Measurements from ENCODE around the gene WDR90. TPM values are rescaled to one million over a fixed set of nuclear protein-coding genes. Genes with fewer than 3 reads are reported as not detected.
A peak's percentile ranks its signal among the peaks of the same experiment; 100 is the strongest.

The WDR90 gene
- total RNA-seq, 1 donor from 2014 or later = 23.2 TPM

- Histone ChIP-seq H3K27ac (no peak overlapping the region), H3K27me3 (peaks cover 66% of the 10 kb centered on the region)
Measured at GRCh38 chr16:695355-696089, 46.4 kb downstream of the WDR90 start.

GRCh38 chr16:698911-699671 is 49.9 kb downstream of the WDR90 start:
- intact Hi-C loops (cut with DNase I) = no loop called here
- Histone ChIP-seq H3K27ac (no peak overlapping the region), H3K9me3 (no peaks in the 10 kb centered on the region), H3K4me3 (no peak overlapping the region), H3K27me3 (peaks cover 83% of the 10 kb centered on the region), H3K36me3 (no peaks in the 10 kb centered on the region), H3K4me1 (peaks cover 6% of the 10 kb centered on the region)
- ATAC-seq (no peak), DNase-seq (no peak)
- no peak for TF ChIP-seq CTCF (IDR thresholded peaks at IDR 0.05)

More at GRCh38 chr16:695355-696089, 46.4 kb downstream of the WDR90 start:
- Histone ChIP-seq H3K36me3 (no peaks in the 10 kb centered on the region), H3K9me3 (no peaks in the 10 kb centered on the region), H3K4me1 (peaks cover 10% of the 10 kb centered on the region), H3K4me3 (peak overlapping the region; percentile 45)
- DNase-seq = no peak
- no peak for TF ChIP-seq CTCF (IDR thresholded peaks at IDR 0.05)
- peak; percentile 68 for ATAC-seq
- intact Hi-C loops (cut with DNase I) = no loop called here

GRCh38 chr16:700684-701584 is 51.8 kb downstream of the WDR90 start:
- intact Hi-C loops (cut with DNase I) = no loop called here
- no peaks in the 10 kb centered on the region for H3K36me3 ChIP-seq
- no peaks in the 10 kb centered on the region for H3K9me3 ChIP-seq
- H3K27me3 ChIP-seq = peaks cover 79% of the 10 kb centered on the region
- H3K4me1 ChIP-seq = peaks cover under 1% of the 10 kb centered on the region
- no peak for TF ChIP-seq CTCF (IDR thresholded peaks at IDR 0.05)
- ATAC-seq (peak; percentile 44), DNase-seq (no peak)
- no peak overlapping the region for H3K4me3 ChIP-seq
- no peak overlapping the region for H3K27ac ChIP-seq

- H3K9me3 ChIP-seq = no peaks in the 10 kb centered on the region
- peaks cover 84% of the 10 kb centered on the region for H3K27me3 ChIP-seq
- intact Hi-C loops (cut with DNase I) = no loop called here
- DNase-seq = no peak
- no peaks in the 10 kb centered on the region for H3K36me3 ChIP-seq
- H3K27ac ChIP-seq = no peak overlapping the region
- H3K4me3 ChIP-seq = no peak overlapping the region
- H3K4me1 ChIP-seq = no peaks in the 10 kb centered on the region
- no peak for TF ChIP-seq CTCF (IDR thresholded peaks at IDR 0.05)
- ATAC-seq = no peak
Measured at GRCh38 chr16:702341-702740, 53.2 kb downstream of the WDR90 start.

GRCh38 chr16:703406-703805 is 54.2 kb downstream of the WDR90 start:
- H3K27me3 ChIP-seq = peaks cover 89% of the 10 kb centered on the region
- TF ChIP-seq CTCF (IDR thresholded peaks at IDR 0.05) = no peak
- H3K9me3 ChIP-seq = no peaks in the 10 kb centered on the region
- H3K36me3 ChIP-seq = no peaks in the 10 kb centered on the region
- no peak overlapping the region for H3K27ac ChIP-seq
- no peak for DNase-seq
- no peak overlapping the region for H3K4me3 ChIP-seq
- intact Hi-C loops (cut with DNase I) = no loop called here
- ATAC-seq = no peak
- no peaks in the 10 kb centered on the region for H3K4me1 ChIP-seq
